ENCODE results near the gene UGT8. TPM values are rescaled to one million over a fixed set of nuclear protein-coding genes. Genes with fewer than 3 reads are reported as not detected.
A peak's percentile ranks its signal among the peaks of the same experiment; 100 is the strongest.

Gene UGT8
- total RNA-seq, 1 experiment from 2014 or later = 15.7 TPM

- Histone ChIP-seq H2BK5ac (ENCODE audit: insufficient read length, low read length) (no peak overlapping the region), H2AFZ (ENCODE audit: low read length) (no peak overlapping the region), H3K14ac (ENCODE audit: insufficient read depth, low read length) (no peak overlapping the region), H4K91ac (ENCODE audit: insufficient read length, low read depth, low read length) (no peak overlapping the region), H3T11ph (ENCODE audit: low read length) (no peak overlapping the region), H2BK12ac (ENCODE audit: insufficient read length, low read depth, low read length) (no peak overlapping the region), H3K79me2 (ENCODE audit: insufficient read depth, low read length) (no peaks in the 10 kb centered on the region), H3K23me2 (ENCODE audit: insufficient read length, low read depth, low read length, poor library complexity, severe bottlenecking) (no peaks in the 10 kb centered on the region), H3K79me1 (ENCODE audit: insufficient read depth, low read depth, low read length, poor library complexity, severe bottlenecking) (no peaks in the 10 kb centered on the region), H3K9me3 (ENCODE audit: control insufficient read depth, low read depth, low read length) (no peaks in the 10 kb centered on the region), H3K27me3 (ENCODE audit: insufficient read depth, low read length) (no peaks in the 10 kb centered on the region), H4K5ac (ENCODE audit: insufficient read length, low read depth, low read length) (no peak overlapping the region), H2BK20ac (ENCODE audit: low read depth, low read length, poor library complexity, severe bottlenecking) (no peak overlapping the region), H2BK15ac (ENCODE audit: low read depth, low read length) (no peak overlapping the region), H3K9ac (ENCODE audit: extremely low read depth, insufficient read length, low read length) (no peak overlapping the region), H2AK5ac (ENCODE audit: insufficient read length, low read length) (no peak overlapping the region), H3K18ac (ENCODE audit: insufficient read length, low read depth, low read length) (no peak overlapping the region), H4K20me1 (ENCODE audit: control insufficient read depth, insufficient read depth, insufficient read length) (no peaks in the 10 kb centered on the region), H2BK120ac (ENCODE audit: low read depth, low read length, poor library complexity, severe bottlenecking) (no peak overlapping the region), H3K23ac (ENCODE audit: insufficient read length, low read depth, low read length) (no peak overlapping the region), H3K56ac (ENCODE audit: insufficient read length, low read depth, low read length) (no peak overlapping the region), H4K8ac (replicated peaks; ENCODE audit: insufficient read length, low read depth, low read length) (no peak overlapping the region), H3K4me2 (ENCODE audit: insufficient read depth, insufficient read length, low read length) (no peak overlapping the region), H3K4ac (ENCODE audit: low read depth, low read length) (no peak overlapping the region), H3K27ac (ENCODE audit: insufficient read length, low read depth, low read length) (no peak overlapping the region), H3K4me1 (ENCODE audit: insufficient read depth, low read length) (no peaks in the 10 kb centered on the region)
- H3K36me3 Mint-ChIP-seq (ENCODE audit: insufficient read depth in 1 of 3, low read depth in 3 of 3) = no peaks in the 10 kb centered on the region
- TF ChIP-seq CTCF (conservative IDR thresholded peaks at IDR 0.05) = peak; percentile 80
- H3K9me3 Mint-ChIP-seq = no peaks in the 10 kb centered on the region
- no CpG with 5 or more reads among the region's 1 CpG for WGBS (ENCODE audit: extremely low coverage, insufficient read length, low lambda C conversion rate)
- no peak overlapping the region for H3K4me3 Mint-ChIP-seq
- no peak for DNase-seq
- H3K27me3 Mint-ChIP-seq (ENCODE audit: low read depth) = no peaks in the 10 kb centered on the region
- H3K4me1 Mint-ChIP-seq = no peaks in the 10 kb centered on the region
- H3K27ac Mint-ChIP-seq = no peak overlapping the region
Measured at GRCh38 chr4:114694770-114695169, 96.2 kb downstream of the UGT8 start.

All from H9 (cell line).